Heart left ventricle (tissue), 16 donors: Measurements from ENCODE around the gene CLCN4. TPM values are rescaled to one million over a fixed set of nuclear protein-coding genes. Genes with fewer than 3 reads are reported as not detected.
A peak's percentile ranks its signal among the peaks of the same experiment; 100 is the strongest.

Experiments
- ATAC-seq, 4 donors: fragments of 200-7000 bp; cut with Tn5 transposase; one replicate each; pipeline ENCODE4 v1.9.1; 2020 to 2022; ENCODE audit warnings: moderate library complexity in 4 of 4, mild to moderate bottlenecking in 3 of 4, moderate number of reproducible peaks in 1 of 4
- DNase-seq, 5 donors: peaks; one replicate each; pipeline ENCODE4 v3.0.0-alpha.2; 2020
- H3K27ac ChIP-seq, 12 donors: fragments of 200-600 bp; sonication (generic) in 4 of 12; one replicate each; pipeline versions ENCODE4 v1.5.0 to v1.8.0; 2016 to 2022; ENCODE audit warnings: mild to moderate bottlenecking in 2 of 12
- H3K27me3 ChIP-seq, 9 donors: fragments of 200-600 bp; sonication (generic) in 2 of 9; one replicate each; pipeline versions ENCODE4 v1.5.1 to v1.8.0; 2016 to 2022; ENCODE audit warnings: mild to moderate bottlenecking in 3 of 9
- H3K36me3 ChIP-seq, 9 donors: fragments of 200-600 bp; sonication (generic) in 2 of 9; one replicate each; pipeline versions ENCODE4 v1.5.0 to v1.8.0; 2018 to 2022; ENCODE audit warnings: mild to moderate bottlenecking in 2 of 9
- H3K4me1 ChIP-seq, 12 donors: fragments of 200-600 bp; sonication (generic) in 4 of 12; one replicate each; pipeline versions ENCODE4 v1.5.0 to v1.8.0; 2016 to 2022; ENCODE audit warnings: mild to moderate bottlenecking in 3 of 12
- H3K4me3 ChIP-seq, 12 donors: fragments of 200-600 bp; sonication (generic) in 4 of 12; one replicate each; pipeline versions ENCODE4 v1.5.0 to v1.8.0; 2017 to 2022; ENCODE audit warnings: mild to moderate bottlenecking in 9 of 12, moderate library complexity in 4 of 12
- H3K9me3 ChIP-seq, 12 donors: fragments of 200-600 bp; sonication (generic) in 4 of 12; one replicate each; pipeline versions ENCODE4 v1.5.0 to v1.8.0; 2016 to 2022; ENCODE audit warnings: mild to moderate bottlenecking in 1 of 12
- POLR2A ChIP-seq, 2 donors: fragments of 450-650 bp; IDR thresholded peaks; one replicate each; pipeline ENCODE4 v1.6.1; 2017; ENCODE audit warnings: antibody characterized with exemption in 2 of 2, mild to moderate bottlenecking in 2 of 2, moderate library complexity in 2 of 2
- WGBS, 4 donors: extraction: QIAGEN DNeasy Blood & Tissue Kit in 2 of 4; methylation state at CpG; one replicate each; pipeline versions ENCODE4 v1.1.5 to v1.1.7; 2013 to 2018; 5-methylcytosine and 5-hydroxymethylcytosine counted together
- intact Hi-C, 10 donors: fragments of 100-400 bp; cut with DNase I; formaldehyde crosslinking; loops; one replicate each; pipeline versions ENCODE4 v1.11.1 to v1.14.2; 2022
- polyA plus RNA-seq, 2 donors: library from polyadenylated mRNA; stranded (reverse); fragments of 200-250 nt; gene quantifications; one replicate each; pipeline ENCODE4 v1.2.3, GENCODE V29; 2013
- total RNA-seq, 9 donors: library from RNA; depleted of rRNA in 2 of 9; stranded (reverse); fragments of >200 nt in 2 of 9; fragmentation: NEBNext Ultra II Directional in 3 of 9; extraction: Animal tissue kit (Norgen Biotek cat#: 25700) in 3 of 9; gene quantifications; one replicate each; pipeline versions ENCODE4 v1.1.0 to v1.2.4, GENCODE V29; 2016 to 2023
- TF ChIP-seq, protein P1 (sequence below), 12 donors: fragments of 200-600 bp; sonication (generic) in 4 of 12; IDR thresholded peaks; one replicate each; pipeline versions ENCODE4 v1.5.0 to v1.8.0; 2018 to 2022; ENCODE audit warnings: antibody characterized with exemption in 12 of 12, mild to moderate bottlenecking in 5 of 12
- donor health status: ischemic (EF 13 %, LVEDD 7.1; RV severe dilation, severe dysfunction).
- donor health status: healthy with polysubstance abuse.
- donor health status: DM: no; HTN: yes; CAD: no.
- donor health status: DM: no; HTN: no; CAD: no.
- donor health status: ischemic (EF 25% LVEDD 6.9; RV normal size, moderate dysfunction).
- donor health status: ischemic (EF 25% LVEDD 5.7; RV mildly dilated, moderate dysfunction).
- donor health status: healthy.
- donor health status: DM: yes; HTN: yes; CAD: no.
- donor health status: ischemic (EF 35%, LVEDD 5.7; RV mildly dilated, moderate dysfunction).
- donor health status: nonischemic (EF 11% LVEDD 7.7; RV severe dilation, severe dysfunction).
- donor health status: DM: yes; HTN: yes; CAD: no.
- donor health status: PGD.
- donor health status: ischemic (EF 29% LVEDD 5.4; RV normal size, mild dysfunction).
- donor health status: nonischemic (EF 23%, LVEDD 6.1; RV moderate dilation, normal function).

Gene CLCN4
- total and polyA plus RNA-seq, 11 donors = 6.4 to 39.0 (median 29.2) TPM

DNA sequence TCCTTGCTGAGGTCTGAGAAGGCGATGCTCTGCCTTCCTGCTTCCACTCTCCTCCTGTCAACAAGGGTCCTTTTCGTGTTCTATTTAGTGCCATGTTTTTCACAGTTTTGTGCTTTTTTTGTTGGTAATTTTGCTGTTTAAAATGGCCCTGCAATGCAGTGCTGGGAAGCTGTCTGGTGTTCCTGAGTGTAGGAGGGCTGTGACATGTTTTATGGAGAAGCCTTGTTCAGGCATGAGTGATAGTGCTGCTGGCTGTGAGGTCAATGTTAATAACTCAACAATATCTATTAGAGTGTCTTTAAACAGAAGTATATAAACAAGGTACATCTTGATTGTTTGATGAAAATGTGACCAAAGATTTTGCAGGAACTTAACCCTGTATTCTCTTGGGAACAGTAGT is 27.6 kb downstream of the CLCN4 start:
- no peaks in the 10 kb centered on the region for H3K9me3 ChIP-seq
- H3K4me3 ChIP-seq = no peak overlapping the region
- DNase-seq (no peak), ATAC-seq (no peak)
- H3K4me1 ChIP-seq = peaks cover 0 to 3% (median 0%) of the 10 kb centered on the region in 12 donors
- H3K36me3 ChIP-seq = peaks cover 0 to 9% (median 0%) of the 10 kb centered on the region in 9 donors
- no peak for TF ChIP-seq POLR2A (IDR thresholded peaks at IDR 0.05)
- TF ChIP-seq, protein P1, sequence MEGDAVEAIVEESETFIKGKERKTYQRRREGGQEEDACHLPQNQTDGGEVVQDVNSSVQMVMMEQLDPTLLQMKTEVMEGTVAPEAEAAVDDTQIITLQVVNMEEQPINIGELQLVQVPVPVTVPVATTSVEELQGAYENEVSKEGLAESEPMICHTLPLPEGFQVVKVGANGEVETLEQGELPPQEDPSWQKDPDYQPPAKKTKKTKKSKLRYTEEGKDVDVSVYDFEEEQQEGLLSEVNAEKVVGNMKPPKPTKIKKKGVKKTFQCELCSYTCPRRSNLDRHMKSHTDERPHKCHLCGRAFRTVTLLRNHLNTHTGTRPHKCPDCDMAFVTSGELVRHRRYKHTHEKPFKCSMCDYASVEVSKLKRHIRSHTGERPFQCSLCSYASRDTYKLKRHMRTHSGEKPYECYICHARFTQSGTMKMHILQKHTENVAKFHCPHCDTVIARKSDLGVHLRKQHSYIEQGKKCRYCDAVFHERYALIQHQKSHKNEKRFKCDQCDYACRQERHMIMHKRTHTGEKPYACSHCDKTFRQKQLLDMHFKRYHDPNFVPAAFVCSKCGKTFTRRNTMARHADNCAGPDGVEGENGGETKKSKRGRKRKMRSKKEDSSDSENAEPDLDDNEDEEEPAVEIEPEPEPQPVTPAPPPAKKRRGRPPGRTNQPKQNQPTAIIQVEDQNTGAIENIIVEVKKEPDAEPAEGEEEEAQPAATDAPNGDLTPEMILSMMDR (IDR thresholded peaks at IDR 0.05) = no peak
- peaks cover 0 to 7% (median 0%) of the 10 kb centered on the region in 9 donors for H3K27me3 ChIP-seq
- 63 to 92% (median 86%) methylated on average over 2 of the region's 2 CpGs for WGBS, 4 donors
- H3K27ac ChIP-seq = no peak overlapping the region
- intact Hi-C loops = loop anchor here in 6 of 10 donors (10.0 kb wide), 4 partner anchors 540 to 950 kb away; no protein-coding TSS in a partner anchor

DNA sequence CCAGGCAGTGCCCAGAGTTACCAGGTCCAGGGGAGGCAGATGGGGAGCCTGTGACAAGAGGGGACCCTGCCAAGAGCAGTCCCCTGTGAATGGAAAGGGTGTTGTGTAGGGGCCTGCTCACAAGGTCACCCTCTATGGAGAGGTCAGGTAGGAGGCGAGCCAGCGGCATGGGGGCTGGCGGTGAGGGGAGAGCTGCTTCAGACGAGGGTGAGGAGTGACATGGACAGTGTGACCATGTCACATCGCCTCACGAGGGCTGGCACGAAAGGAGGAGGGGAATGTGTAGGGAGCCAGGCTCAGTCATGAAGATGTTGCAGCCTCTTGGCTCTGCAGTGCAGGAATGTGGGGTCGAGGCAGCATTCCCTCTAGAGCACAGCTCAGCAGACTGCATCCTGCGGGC is 29.6 kb downstream of the CLCN4 start:
- Histone ChIP-seq H3K36me3 (peaks cover 0 to 9% (median 0%) of the 10 kb centered on the region in 9 donors), H3K27me3 (peaks cover 0 to 7% (median 0%) of the 10 kb centered on the region in 9 donors), H3K27ac (no peak overlapping the region), H3K4me1 (peaks cover 0 to 12% (median 0%) of the 10 kb centered on the region in 12 donors), H3K4me3 (no peak overlapping the region), H3K9me3 (no peaks in the 10 kb centered on the region)
- DNase-seq = no peak
- intact Hi-C loops = loop anchor here (5.0 to 10.0 kb wide), 9 partner anchors 141 to 951 kb away; no protein-coding TSS in a partner anchor
- ATAC-seq = peak in 3 of 4 donors; percentile 17 to 30 (median 30)
- TF ChIP-seq, protein P1 (IDR thresholded peaks at IDR 0.05) = no peak
- no peak for TF ChIP-seq POLR2A (IDR thresholded peaks at IDR 0.05)
- 48 to 66% (median 56%) methylated on average over 9 of the region's 9 CpGs for WGBS, 4 donors

DNA sequence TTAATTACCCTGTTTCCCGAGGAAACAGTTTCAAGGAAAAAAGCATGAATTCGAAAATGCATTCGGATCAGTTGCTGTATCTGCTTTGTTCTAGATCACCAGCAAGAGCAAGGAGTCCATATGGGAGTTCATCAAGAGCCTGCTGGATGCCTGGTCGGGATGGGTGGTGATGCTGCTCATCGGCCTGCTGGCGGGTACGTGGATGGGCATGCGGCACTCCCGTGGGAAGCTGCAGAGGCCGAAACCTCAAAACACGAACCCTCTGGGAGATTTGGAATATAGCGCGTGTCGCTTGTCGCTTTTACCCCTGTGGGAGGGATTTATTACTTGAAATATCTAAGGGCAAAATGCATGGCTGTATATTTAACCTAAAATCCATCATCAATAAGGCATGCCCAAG is 30.6 kb downstream of the CLCN4 start:
- ATAC-seq (no peak), DNase-seq (no peak)
- TF ChIP-seq POLR2A (IDR thresholded peaks at IDR 0.05) = no peak
- TF ChIP-seq, protein P1 (IDR thresholded peaks at IDR 0.05) = no peak
- H3K36me3 ChIP-seq = peaks cover 0 to 9% (median 0%) of the 10 kb centered on the region in 9 donors
- intact Hi-C loops = loop anchor here (5.0 to 10.0 kb wide), 9 partner anchors 140 to 950 kb away; no protein-coding TSS in a partner anchor
- H3K4me1 ChIP-seq = peaks cover 0 to 12% (median 0%) of the 10 kb centered on the region in 12 donors
- WGBS, 4 donors = 74 to 97% (median 85%) methylated on average over 12 to 15 of the region's 15 CpGs
- no peak overlapping the region for H3K27ac ChIP-seq
- no peaks in the 10 kb centered on the region for H3K9me3 ChIP-seq
- H3K4me3 ChIP-seq = no peak overlapping the region
- H3K27me3 ChIP-seq = peaks cover 0 to 7% (median 0%) of the 10 kb centered on the region in 9 donors

DNA sequence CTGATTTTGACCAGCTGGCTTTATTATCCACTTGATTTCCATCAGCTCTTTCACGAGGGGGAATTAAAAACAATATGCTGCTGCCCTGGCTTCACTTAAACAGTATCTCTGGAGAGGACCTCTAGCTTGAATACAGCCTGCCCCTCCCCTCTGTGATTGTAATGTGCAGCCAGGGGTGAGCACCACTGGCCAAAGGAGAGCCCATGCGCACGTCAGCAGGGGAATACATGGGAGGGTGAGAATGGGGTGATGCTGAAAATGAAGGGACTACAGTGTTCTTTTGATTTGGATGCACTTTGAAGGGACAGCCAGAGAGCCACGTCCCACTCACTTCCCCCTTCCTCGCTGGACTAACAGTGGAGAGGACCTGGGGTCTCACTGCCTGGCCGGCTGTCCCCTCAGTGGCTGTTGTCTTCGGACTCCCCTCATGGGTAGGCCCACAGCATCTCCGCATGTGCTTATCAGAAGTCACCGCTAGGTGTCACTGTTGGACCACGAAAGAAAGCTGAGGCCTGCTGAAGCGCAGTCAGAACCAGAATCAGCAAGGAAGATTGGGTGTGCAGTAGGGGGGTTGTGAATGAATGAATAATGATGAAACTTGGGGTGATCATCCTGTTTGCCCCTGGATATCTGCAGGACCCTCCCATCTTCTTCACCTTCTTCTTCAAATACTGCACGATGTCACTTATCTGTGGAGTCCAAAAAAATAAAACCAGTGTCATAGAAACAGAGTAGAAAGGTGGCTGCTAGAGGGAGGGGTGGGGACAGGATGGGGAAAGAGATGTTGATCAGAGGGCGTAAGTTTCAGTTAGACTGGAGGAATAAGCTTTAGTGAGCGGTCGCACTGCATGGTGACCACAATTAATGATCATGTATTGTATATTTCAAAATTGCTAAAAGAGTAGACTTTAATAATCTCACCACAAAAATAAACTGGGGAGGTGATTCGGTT is 32.8 kb downstream of the CLCN4 start:
- peaks cover 0 to 7% (median 0%) of the 10 kb centered on the region in 9 donors for H3K27me3 ChIP-seq
- H3K9me3 ChIP-seq = no peaks in the 10 kb centered on the region
- DNase-seq (peak; percentile 52 to 72 (median 66)), ATAC-seq (peak; percentile 73 to 92 (median 88))
- peaks cover 0 to 12% (median 0%) of the 10 kb centered on the region in 12 donors for H3K4me1 ChIP-seq
- TF ChIP-seq, protein P1 (IDR thresholded peaks at IDR 0.05) = peak; percentile 54 to 86 (median 70)
- TF ChIP-seq POLR2A (IDR thresholded peaks at IDR 0.05) = no peak
- intact Hi-C loops = loop anchor here (1.0 to 10.0 kb wide), 16 partner anchors 135 to 948 kb away; no protein-coding TSS in a partner anchor
- no peak overlapping the region for H3K27ac ChIP-seq
- H3K4me3 ChIP-seq = no peak overlapping the region
- 26 to 35% (median 32%) methylated on average over 14 to 16 of the region's 16 CpGs for WGBS, 4 donors
- peaks cover 0 to 9% (median 0%) of the 10 kb centered on the region in 9 donors for H3K36me3 ChIP-seq
